ENCODE measurements around the gene SKI.

- no peak for TF ChIP-seq CTCF (IDR thresholded peaks at IDR 0.05)
- no peak for TF ChIP-seq POLR2AphosphoS5 (IDR thresholded peaks at IDR 0.05)
Observed at GRCh38 chr1:2267051-2267830, 39.1 kb downstream of the SKI start.

Data from transverse colon (tissue), 4 donors.